Ovary (tissue), 9 donors: ENCODE results near the gene RPL3. TPM values are rescaled to one million over a fixed set of nuclear protein-coding genes. Genes with fewer than 3 reads are reported as not detected.

Experiments
- DNase-seq, 5 donors: peaks; one replicate each; pipeline ENCODE4 v3.0.0-alpha.2; 2019 to 2020
- H3K27ac ChIP-seq, 2 donors: fragments of 200-600 bp; one replicate each; pipeline versions ENCODE4 v1.5.1 to v1.8.0; 2019 to 2022
- H3K27me3 ChIP-seq: fragments of 200-600 bp; one replicate; pipeline ENCODE4 v1.8.0; 2022
- H3K36me3 ChIP-seq: fragments of 200-600 bp; sonication (generic); one replicate; pipeline ENCODE4 v1.5.1; 2019
- H3K4me1 ChIP-seq: one replicate; pipeline ENCODE4 v1.8.1; 2013; ENCODE audit warnings: mild to moderate bottlenecking, moderate library complexity; ENCODE audit not compliant: insufficient read depth
- H3K4me3 ChIP-seq: fragments of 200-600 bp; sonication (generic); one replicate; pipeline ENCODE4 v1.5.1; 2017
- H3K9me3 ChIP-seq, 2 donors: fragments of 200-600 bp in 1 of 2; sonication (generic) in 1 of 2; one replicate each; pipeline versions ENCODE4 v1.5.1 to v1.8.1; 2013 to 2019; ENCODE audit warnings: mild to moderate bottlenecking in 1 of 2, moderate library complexity in 1 of 2
- EP300 ChIP-seq: sonication (generic); formaldehyde crosslinking; IDR thresholded peaks from one replicate; pipeline ENCODE4 v1.6.1; 2017; ENCODE audit warnings: antibody characterized with exemption
- POLR2A ChIP-seq: fragments of 450-650 bp; IDR thresholded peaks from one replicate; pipeline ENCODE4 v1.6.1; 2017; ENCODE audit warnings: antibody characterized with exemption, mild to moderate bottlenecking, moderate library complexity
- WGBS, 3 donors: extraction: QIAGEN DNeasy Blood & Tissue Kit in 1 of 3; methylation state at CpG; one replicate each; pipeline versions ENCODE4 v1.1.5 to v1.1.7; 2013 to 2017; 5-methylcytosine and 5-hydroxymethylcytosine counted together
- intact Hi-C, 4 donors: fragments of 100-400 bp; cut with DNase I; formaldehyde crosslinking; loops; one replicate each; pipeline versions ENCODE4 v1.11.0 to v1.15.1; 2022 to 2023
- polyA plus RNA-seq, 2 donors: library from polyadenylated mRNA; stranded (reverse); fragments of 200-250 nt in 1 of 2; fragments of 350-450 nt in 1 of 2; fragmentation: Illumina TruSeq in 1 of 2; extraction: RNeasy Lipid Tissue Mini Kit (QIAGEN cat#74804) in 1 of 2; gene quantifications; one replicate each; pipeline ENCODE4 v1.2.3, GENCODE V29; 2013 to 2014
- small RNA-seq: library from RNA; depleted of rRNA; stranded (forward); fragments of <200 nt; gene quantifications from one replicate; pipeline ENCODE3, GENCODE V24; 2016
- total RNA-seq, 7 donors: library from RNA; depleted of rRNA in 2 of 7; stranded (reverse); fragments of >200 nt in 2 of 7; fragmentation: NEBNext Ultra II Directional in 3 of 7; extraction: Animal tissue kit (Norgen Biotek cat#: 25700) in 3 of 7; gene quantifications; one replicate each; pipeline versions ENCODE4 v1.1.0 to v1.2.4, GENCODE V29; 2016 to 2023
- TF ChIP-seq, protein P1 (sequence below), 3 donors: fragments of 450-650 bp in 2 of 3; fragments of 200-600 bp in 1 of 3; IDR thresholded peaks; one replicate each; pipeline versions ENCODE4 v1.5.1 to v1.8.0; 2016 to 2022; ENCODE audit warnings: antibody characterized with exemption in 3 of 3, mild to moderate bottlenecking in 1 of 3
- donor health status: DM: no; HTN: no; CAD: no; lungs with moderate emphysema.
- donor health status: DM: no; HTN: no; CAD: no.
- donor health status: Bipolar disorder and iron deficiency.
- donor health status: DM: yes; HTN: yes; CAD: no.
- donor health status: DM: no; HTN: no; CAD: no.
- donor health status: DM: yes; HTN: yes; CAD: no.

The RPL3 gene
- total and polyA plus RNA-seq, 9 donors: 3,441 to 7,258 (median 4,727) TPM

DNA sequence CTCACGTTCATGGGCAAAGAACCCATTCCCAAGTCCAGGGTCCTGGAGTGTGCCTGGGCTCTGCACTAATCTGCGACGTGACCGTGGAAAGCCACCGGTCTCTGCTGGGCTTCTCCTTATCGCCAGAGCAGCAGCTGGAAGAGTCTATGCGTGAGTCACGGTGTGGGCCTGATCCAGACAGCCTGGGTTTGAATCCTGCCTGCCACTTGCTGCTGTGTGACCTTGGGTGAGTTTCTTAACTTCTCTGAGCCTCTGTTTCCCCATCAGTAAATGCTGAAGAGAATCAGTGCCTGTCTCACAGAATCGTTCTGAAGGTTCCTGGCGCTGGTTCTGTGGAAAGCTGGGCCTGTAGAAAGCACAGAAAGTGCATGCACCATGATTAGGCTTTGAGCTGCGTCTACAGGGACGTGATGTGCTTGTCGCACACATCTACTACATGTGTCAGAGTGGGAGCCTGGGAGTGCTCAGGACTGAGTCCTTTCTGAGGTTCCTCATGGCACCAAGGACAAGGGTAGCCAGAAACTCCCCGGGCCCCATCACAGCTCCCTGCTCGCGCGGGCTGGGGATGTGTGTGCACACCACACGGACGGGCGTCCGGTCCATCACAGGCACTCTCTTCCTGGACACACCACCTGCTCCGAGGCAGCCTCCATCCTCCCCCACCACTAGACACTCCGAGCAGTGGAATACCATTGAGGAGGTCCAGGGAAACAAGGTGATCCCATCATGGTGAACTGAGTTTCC, 54.1 kb downstream of the RPL3 start:
- no peak overlapping the region for H3K27ac ChIP-seq

DNA sequence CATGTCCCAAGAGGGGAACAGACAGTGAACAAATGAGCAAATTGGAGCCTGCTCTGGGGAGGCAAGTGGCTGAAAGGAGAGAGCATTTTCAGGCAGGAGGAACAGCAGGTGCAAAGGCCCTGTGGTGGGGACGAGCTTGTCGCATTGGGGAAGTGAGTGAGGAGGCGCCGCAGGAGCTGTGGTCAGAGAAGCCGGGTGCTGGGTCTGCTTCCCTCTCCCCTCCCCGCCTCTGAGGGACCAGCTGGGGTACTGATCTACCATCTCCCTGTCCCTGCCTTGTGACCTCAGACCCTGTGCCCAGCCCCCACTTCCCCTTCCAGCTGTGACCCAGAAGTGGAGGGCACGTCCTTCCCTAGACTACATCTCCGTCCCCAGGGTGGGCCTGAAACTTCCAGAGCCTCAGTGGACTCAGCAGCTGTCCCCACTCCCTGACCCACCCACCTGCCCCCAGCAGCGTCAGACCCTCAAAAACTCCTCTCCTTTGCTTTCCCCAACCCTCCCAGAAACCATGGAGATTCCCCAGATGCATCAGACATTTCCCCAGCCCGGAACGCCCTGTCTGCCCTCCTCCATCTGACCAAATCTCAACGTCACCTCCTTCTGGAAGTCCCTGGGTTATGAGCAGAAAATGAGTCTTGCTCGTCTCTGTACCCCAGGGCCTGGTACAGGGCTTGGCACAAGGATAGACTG, 54.9 kb downstream of the RPL3 start:
- Histone ChIP-seq H3K9me3 (peaks cover 0 to 4% of the 10 kb centered on the region in 2 donors), H3K36me3 (no peaks in the 10 kb centered on the region), H3K27me3 (no peaks in the 10 kb centered on the region), H3K4me3 (no peak overlapping the region), H3K4me1 (no peaks in the 10 kb centered on the region), H3K27ac (no peak overlapping the region)
- intact Hi-C loops: no loop called here
- no peak for TF ChIP-seq EP300
- TF ChIP-seq, protein P1, sequence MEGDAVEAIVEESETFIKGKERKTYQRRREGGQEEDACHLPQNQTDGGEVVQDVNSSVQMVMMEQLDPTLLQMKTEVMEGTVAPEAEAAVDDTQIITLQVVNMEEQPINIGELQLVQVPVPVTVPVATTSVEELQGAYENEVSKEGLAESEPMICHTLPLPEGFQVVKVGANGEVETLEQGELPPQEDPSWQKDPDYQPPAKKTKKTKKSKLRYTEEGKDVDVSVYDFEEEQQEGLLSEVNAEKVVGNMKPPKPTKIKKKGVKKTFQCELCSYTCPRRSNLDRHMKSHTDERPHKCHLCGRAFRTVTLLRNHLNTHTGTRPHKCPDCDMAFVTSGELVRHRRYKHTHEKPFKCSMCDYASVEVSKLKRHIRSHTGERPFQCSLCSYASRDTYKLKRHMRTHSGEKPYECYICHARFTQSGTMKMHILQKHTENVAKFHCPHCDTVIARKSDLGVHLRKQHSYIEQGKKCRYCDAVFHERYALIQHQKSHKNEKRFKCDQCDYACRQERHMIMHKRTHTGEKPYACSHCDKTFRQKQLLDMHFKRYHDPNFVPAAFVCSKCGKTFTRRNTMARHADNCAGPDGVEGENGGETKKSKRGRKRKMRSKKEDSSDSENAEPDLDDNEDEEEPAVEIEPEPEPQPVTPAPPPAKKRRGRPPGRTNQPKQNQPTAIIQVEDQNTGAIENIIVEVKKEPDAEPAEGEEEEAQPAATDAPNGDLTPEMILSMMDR (IDR thresholded peaks at IDR 0.05): no peak
- TF ChIP-seq POLR2A: no peak
- WGBS, 3 donors: 84 to 92% (median 85%) methylated on average over 13 of the region's 13 CpGs
- DNase-seq: no peak

More for the DNA sequence above, 54.1 kb downstream of the RPL3 start:
- peaks cover 0 to 4% of the 10 kb centered on the region in 2 donors for H3K9me3 ChIP-seq
- 81 to 89% (median 88%) methylated on average over 23 of the region's 23 CpGs for WGBS, 3 donors
- no peaks in the 10 kb centered on the region for H3K4me1 ChIP-seq
- intact Hi-C loops: no loop called here
- no peaks in the 10 kb centered on the region for H3K36me3 ChIP-seq
- TF ChIP-seq, protein P1 (IDR thresholded peaks at IDR 0.05): no peak
- TF ChIP-seq POLR2A (no peak), EP300 (no peak)
- no peaks in the 10 kb centered on the region for H3K27me3 ChIP-seq
- H3K4me3 ChIP-seq: no peak overlapping the region
- no peak for DNase-seq

DNA sequence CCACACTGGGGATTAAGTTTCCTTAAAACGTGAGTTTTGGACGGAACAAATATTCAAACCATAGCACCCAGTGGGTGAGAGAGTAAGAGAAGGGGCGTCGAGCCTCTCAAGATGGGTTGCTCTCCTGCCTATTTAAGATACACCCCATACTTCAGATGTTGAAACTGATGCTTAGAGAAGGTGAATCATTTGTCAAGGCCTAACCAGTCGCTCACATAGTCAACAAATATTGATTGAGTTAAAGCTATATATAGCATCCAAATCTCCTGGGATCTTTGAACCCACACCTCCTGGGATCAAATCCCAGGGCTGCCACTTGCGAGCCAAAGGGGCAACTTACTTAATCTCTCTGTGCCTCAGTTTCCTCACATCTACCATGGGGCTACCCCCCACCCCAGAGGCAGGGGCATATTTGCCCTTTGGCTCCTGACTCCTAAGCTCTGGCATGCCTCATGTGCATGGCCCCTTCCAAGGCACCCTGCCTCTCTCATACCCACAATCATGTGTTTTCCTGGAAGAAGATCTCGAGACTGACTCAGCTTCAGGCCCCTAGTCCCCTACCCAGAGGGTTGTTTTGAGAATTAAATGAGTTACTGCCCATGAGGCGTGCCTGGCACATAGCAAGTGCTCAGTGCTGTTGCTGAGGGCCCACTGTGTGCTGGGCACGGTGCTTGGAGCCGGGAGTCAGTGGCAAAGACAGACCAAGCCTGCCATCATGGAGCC, 55.6 kb downstream of the RPL3 start:
- intact Hi-C loops: no loop called here
- Histone ChIP-seq H3K4me3 (no peak overlapping the region), H3K9me3 (peaks cover 0 to 4% of the 10 kb centered on the region in 2 donors), H3K4me1 (no peaks in the 10 kb centered on the region), H3K27me3 (no peaks in the 10 kb centered on the region), H3K27ac (no peak overlapping the region), H3K36me3 (no peaks in the 10 kb centered on the region)
- DNase-seq: no peak
- 78 to 93% (median 83%) methylated on average over 10 of the region's 10 CpGs for WGBS, 3 donors
- TF ChIP-seq, protein P1 (IDR thresholded peaks at IDR 0.05): no peak
- TF ChIP-seq EP300: no peak
- TF ChIP-seq POLR2A: no peak

Small RNA genes within 50 kb of the gene (small RNA-seq; reads per million reads assigned to genes)
- gene SNORD43: not detected
- 3,935 reads per million, percentile 99 among the genes with 10 or more reads in this experiment for gene SNORD83A
- not detected for gene SNORD83B

Other genes with a start within 250 kb of the RPL3 start
- gene APOBEC3G, start 242.3 kb downstream of the RPL3 start, total RNA-seq: 10 to 100 TPM; 13.2 to 36.5 (median 24.7) TPM
- gene APOBEC3G, start 242.3 kb downstream of the RPL3 start, polyA plus RNA-seq: 10 to 100 TPM; 19.6 to 36.3 TPM
- gene APOBEC3H, start 222.4 kb downstream of the RPL3 start, total RNA-seq: under 1 TPM in 2 of 7 donors, not detected in 5; 0.23 to 0.31 TPM
- gene APOBEC3H, start 222.4 kb downstream of the RPL3 start, polyA plus RNA-seq: under 1 TPM in 1 of 2 donors, not detected in 1; 0.97 TPM
- 100 to 1,000 TPM in 1 of 7 donors, 10 to 100 TPM in 6; 47.2 to 107 (median 84.9) TPM for gene CBX7, start 166.9 kb downstream of the RPL3 start, total RNA-seq
- gene CBX7, start 166.9 kb downstream of the RPL3 start, polyA plus RNA-seq: 10 to 100 TPM; 40.7 to 96.9 TPM
- 10 to 100 TPM in 1 of 7 donors, 1 to 10 TPM in 6; 3.9 to 10.7 (median 5.5) TPM for gene PDGFB, start 74.6 kb downstream of the RPL3 start, total RNA-seq
- gene PDGFB, start 74.6 kb downstream of the RPL3 start, polyA plus RNA-seq: 1 to 10 TPM; 5.0 to 7.9 TPM
- 100 to 1,000 TPM in 1 of 7 donors, 10 to 100 TPM in 6; 20.9 to 104 (median 74.7) TPM for gene SYNGR1, start 30.4 kb upstream of the RPL3 start, total RNA-seq
- gene SYNGR1, start 30.4 kb upstream of the RPL3 start, polyA plus RNA-seq: 10 to 100 TPM; 13.1 to 82.7 TPM
- 10 to 100 TPM; 20.3 to 39.2 (median 30.6) TPM for gene TAB1, start 80.2 kb upstream of the RPL3 start, total RNA-seq
- gene TAB1, start 80.2 kb upstream of the RPL3 start, polyA plus RNA-seq: 10 to 100 TPM; 10.7 to 29.5 TPM
- 1 to 10 TPM in 5 of 7 donors, under 1 TPM in 2; 0.91 to 5.9 (median 1.1) TPM for gene MGAT3, start 137.4 kb upstream of the RPL3 start, total RNA-seq
- gene MGAT3, start 137.4 kb upstream of the RPL3 start, polyA plus RNA-seq: 1 to 10 TPM; 2.1 to 2.3 TPM
- gene MIEF1, start 182.7 kb upstream of the RPL3 start, total RNA-seq: 10 to 100 TPM; 13.1 to 23.9 (median 19.9) TPM
- gene MIEF1, start 182.7 kb upstream of the RPL3 start, polyA plus RNA-seq: 10 to 100 TPM; 11.4 to 19.2 TPM
- 100 to 1,000 TPM; 212 to 611 (median 246) TPM for gene ATF4, start 200.9 kb upstream of the RPL3 start, total RNA-seq
- gene ATF4, start 200.9 kb upstream of the RPL3 start, polyA plus RNA-seq: 100 to 1,000 TPM; 393 to 398 TPM
- 100 to 1,000 TPM in 1 of 7 donors, 10 to 100 TPM in 6; 41.9 to 117 (median 44.2) TPM for gene RPS19BP1, start 213.1 kb upstream of the RPL3 start, total RNA-seq
- gene RPS19BP1, start 213.1 kb upstream of the RPL3 start, polyA plus RNA-seq: 100 to 1,000 TPM in 1 of 2 donors, 1 to 10 TPM in 1; 9.1 to 130 TPM